Measurements from ENCODE around the gene ADAMTS3. TPM values are rescaled to one million over a fixed set of nuclear protein-coding genes. Genes with fewer than 3 reads are reported as not detected.

ADAMTS3 gene
- total RNA-seq, 4 donors from 2014 or later: 0.37 to 3.6 (median 0.75) TPM

DNA sequence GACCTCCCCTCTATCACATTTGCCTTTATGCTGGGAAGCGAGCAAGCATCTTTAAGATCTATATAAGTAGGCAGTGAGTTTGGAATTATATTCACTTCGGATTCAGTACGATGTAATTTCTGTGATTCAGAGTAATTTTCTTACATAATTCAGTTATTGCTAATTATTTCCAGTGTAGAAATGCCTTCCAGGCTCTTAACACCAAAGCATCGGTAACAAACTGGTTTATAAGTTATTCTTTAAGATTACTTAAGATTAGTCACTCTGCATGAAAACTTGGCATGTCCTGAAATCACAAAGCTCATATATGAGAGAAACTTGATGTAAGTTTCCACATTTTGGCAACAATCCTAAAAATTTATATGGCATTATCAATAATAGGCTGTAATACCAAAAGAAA, 120.8 kb downstream of the ADAMTS3 start:
- WGBS, 2 donors: 55 to 66% methylated on average over 4 of the region's 4 CpGs
- DNase-seq (ENCODE audit: low spot score in 2 of 2): no peak
- no peak overlapping the region for H3K4me3 ChIP-seq (ENCODE audit: low read depth, poor library complexity, severe bottlenecking)
- TF ChIP-seq, protein P1, sequence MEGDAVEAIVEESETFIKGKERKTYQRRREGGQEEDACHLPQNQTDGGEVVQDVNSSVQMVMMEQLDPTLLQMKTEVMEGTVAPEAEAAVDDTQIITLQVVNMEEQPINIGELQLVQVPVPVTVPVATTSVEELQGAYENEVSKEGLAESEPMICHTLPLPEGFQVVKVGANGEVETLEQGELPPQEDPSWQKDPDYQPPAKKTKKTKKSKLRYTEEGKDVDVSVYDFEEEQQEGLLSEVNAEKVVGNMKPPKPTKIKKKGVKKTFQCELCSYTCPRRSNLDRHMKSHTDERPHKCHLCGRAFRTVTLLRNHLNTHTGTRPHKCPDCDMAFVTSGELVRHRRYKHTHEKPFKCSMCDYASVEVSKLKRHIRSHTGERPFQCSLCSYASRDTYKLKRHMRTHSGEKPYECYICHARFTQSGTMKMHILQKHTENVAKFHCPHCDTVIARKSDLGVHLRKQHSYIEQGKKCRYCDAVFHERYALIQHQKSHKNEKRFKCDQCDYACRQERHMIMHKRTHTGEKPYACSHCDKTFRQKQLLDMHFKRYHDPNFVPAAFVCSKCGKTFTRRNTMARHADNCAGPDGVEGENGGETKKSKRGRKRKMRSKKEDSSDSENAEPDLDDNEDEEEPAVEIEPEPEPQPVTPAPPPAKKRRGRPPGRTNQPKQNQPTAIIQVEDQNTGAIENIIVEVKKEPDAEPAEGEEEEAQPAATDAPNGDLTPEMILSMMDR (IDR thresholded peaks at IDR 0.05): no peak
- TF ChIP-seq POLR2A (IDR thresholded peaks at IDR 0.05): no peak
- intact Hi-C loops (cut with DNase I; ENCODE audit: low total_unique reads): no loop called here

DNA sequence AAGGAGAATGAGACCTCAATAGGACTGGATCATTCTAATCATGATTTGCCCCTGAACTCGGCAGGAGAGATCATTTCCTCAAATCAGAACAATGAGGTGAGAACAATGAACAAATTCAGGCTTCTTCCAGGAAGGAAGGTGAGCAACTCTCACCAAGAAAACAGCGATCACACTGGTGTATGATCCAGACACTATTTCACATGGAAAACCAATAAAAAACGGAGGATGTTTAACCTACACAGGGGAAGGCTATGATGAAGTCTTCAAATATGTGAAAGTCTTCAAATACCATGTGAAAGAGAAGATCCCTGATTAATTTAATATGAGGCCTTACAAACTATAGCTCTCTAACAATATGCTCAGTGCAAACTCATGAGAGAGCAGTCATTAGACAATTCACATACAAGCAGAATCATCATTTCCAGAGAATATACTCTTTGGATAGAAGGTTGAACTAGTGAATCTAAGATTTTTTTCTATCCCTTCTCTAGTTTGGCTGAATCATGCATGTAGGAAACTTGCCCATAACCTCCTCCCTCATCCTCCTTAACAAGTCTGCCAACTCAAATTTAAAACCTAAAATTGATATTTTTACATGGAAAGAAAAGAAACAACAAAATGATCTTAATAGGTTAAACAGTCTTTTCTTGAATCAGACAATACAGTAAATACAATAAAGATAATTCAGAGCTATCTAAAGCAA, 122.5 kb downstream of the ADAMTS3 start:
- no peak for DNase-seq (ENCODE audit: low spot score in 2 of 2)

GRCh38 chr4:72444092-72444491, 124.9 kb downstream of the ADAMTS3 start:
- TF ChIP-seq, protein P1 (IDR thresholded peaks at IDR 0.05): no peak
- no peak for TF ChIP-seq POLR2A (IDR thresholded peaks at IDR 0.05)
- 55 to 65% methylated on average over 1 of the region's 1 CpG for WGBS, 2 donors
- DNase-seq (ENCODE audit: low spot score in 2 of 2): no peak
- no peak overlapping the region for H3K4me3 ChIP-seq (ENCODE audit: low read depth, poor library complexity, severe bottlenecking)
- intact Hi-C loops (cut with DNase I; ENCODE audit: low total_unique reads): no loop called here

More for the DNA sequence above, 122.5 kb downstream of the ADAMTS3 start:
- H3K4me3 ChIP-seq (ENCODE audit: low read depth, poor library complexity, severe bottlenecking): no peak overlapping the region
- intact Hi-C loops (cut with DNase I; ENCODE audit: low total_unique reads): no loop called here
- TF ChIP-seq, protein P1 (IDR thresholded peaks at IDR 0.05): no peak
- no peak for TF ChIP-seq POLR2A (IDR thresholded peaks at IDR 0.05)
- WGBS, 2 donors: 79 to 80% methylated on average over 3 of the region's 3 CpGs

GRCh38 chr4:72442715-72443114, 126.3 kb downstream of the ADAMTS3 start:
- H3K4me3 ChIP-seq (ENCODE audit: low read depth, poor library complexity, severe bottlenecking): no peak overlapping the region
- 79 to 85% methylated on average over 5 of the region's 5 CpGs for WGBS, 2 donors
- intact Hi-C loops (cut with DNase I; ENCODE audit: low total_unique reads): no loop called here
- no peak for DNase-seq (ENCODE audit: low spot score in 2 of 2)
- no peak for TF ChIP-seq POLR2A (IDR thresholded peaks at IDR 0.05)
- TF ChIP-seq, protein P1 (IDR thresholded peaks at IDR 0.05): no peak

DNA sequence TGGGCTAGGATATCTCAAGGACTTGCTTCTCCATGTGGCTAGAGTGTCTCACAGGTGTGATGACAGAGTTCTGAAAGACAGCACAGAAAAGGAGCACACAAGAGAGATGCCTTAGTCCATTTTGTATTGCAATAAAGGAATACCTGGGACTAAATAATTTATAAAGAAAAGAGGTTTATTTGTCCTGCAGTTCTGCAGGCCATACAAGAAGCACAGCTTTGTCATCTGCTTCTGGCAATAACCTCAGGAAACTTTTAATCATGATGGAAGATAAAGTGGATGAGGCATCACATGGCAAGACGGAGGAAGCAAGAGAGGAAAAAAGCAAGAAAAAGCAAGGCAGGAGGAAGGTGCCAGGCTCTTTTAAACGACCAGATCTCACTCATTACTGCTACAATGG, 126.9 kb downstream of the ADAMTS3 start:
- TF ChIP-seq, protein P1 (IDR thresholded peaks at IDR 0.05): no peak
- no peak for TF ChIP-seq POLR2A (IDR thresholded peaks at IDR 0.05)

GRCh38 chr4:72440386-72440785, 128.6 kb downstream of the ADAMTS3 start:
- WGBS, 2 donors: 91% methylated on average over 1 of the region's 1 CpG
- intact Hi-C loops (cut with DNase I; ENCODE audit: low total_unique reads): no loop called here
- no peak for DNase-seq (ENCODE audit: low spot score in 2 of 2)
- no peak overlapping the region for H3K4me3 ChIP-seq (ENCODE audit: low read depth, poor library complexity, severe bottlenecking)
- TF ChIP-seq POLR2A (IDR thresholded peaks at IDR 0.05): no peak
- TF ChIP-seq, protein P1 (IDR thresholded peaks at IDR 0.05): no peak

More for the DNA sequence above, 126.9 kb downstream of the ADAMTS3 start:
- no peak overlapping the region for H3K4me3 ChIP-seq (ENCODE audit: low read depth, poor library complexity, severe bottlenecking)
- 51 to 55% methylated on average over 2 of the region's 2 CpGs for WGBS, 2 donors
- DNase-seq (ENCODE audit: low spot score in 2 of 2): no peak
- intact Hi-C loops (cut with DNase I; ENCODE audit: low total_unique reads): no loop called here
